Measurements from ENCODE around the gene PCSK6.

Gene PCSK6

GRCh38 chr15:101498717-101499480 is 9.4 kb upstream of the PCSK6 start:
- DNase-seq: no peak

GRCh38 chr15:101498076-101498716 is 8.7 kb upstream of the PCSK6 start:
- DNase-seq: no peak

GRCh38 chr15:101497484-101498034 is 8.1 kb upstream of the PCSK6 start:
- no peak for DNase-seq

GRCh38 chr15:101497017-101497416 is 7.5 kb upstream of the PCSK6 start:
- no peak for DNase-seq

GRCh38 chr15:101496198-101496986 is 6.9 kb upstream of the PCSK6 start:
- no peak for DNase-seq

- no peak for DNase-seq
Observed at GRCh38 chr15:101495334-101496197, 6.1 kb upstream of the PCSK6 start.

GRCh38 chr15:101494251-101494796 is 4.8 kb upstream of the PCSK6 start:
- no peak for DNase-seq

GRCh38 chr15:101492766-101493692 is 3.5 kb upstream of the PCSK6 start:
- DNase-seq: no peak

GRCh38 chr15:101491734-101492640 is 2.5 kb upstream of the PCSK6 start:
- no peak for DNase-seq

GRCh38 chr15:101490922-101491733 is 1.6 kb upstream of the PCSK6 start:
- no peak for DNase-seq

- no peak for DNase-seq
Observed at GRCh38 chr15:101490408-101490891, 943 bp upstream of the PCSK6 start.

- peak; percentile 25 for DNase-seq
Observed at GRCh38 chr15:101489237-101489598, 289 bp downstream of the PCSK6 start.

GRCh38 chr15:101488300-101489164 is 975 bp downstream of the PCSK6 start:
- no peak for DNase-seq

GRCh38 chr15:101486696-101487459 is 2.6 kb downstream of the PCSK6 start:
- peak; percentile 48 for DNase-seq

GRCh38 chr15:101483462-101483861 is 6.0 kb downstream of the PCSK6 start:
- no peak for DNase-seq

GRCh38 chr15:101482526-101483371 is 6.8 kb downstream of the PCSK6 start:
- no peak for DNase-seq

Measured in fibroblast of skin of right quadriceps (primary cell).